Liver (tissue), 9 donors: ENCODE measurements around the gene TRPM1. TPM values are rescaled to one million over a fixed set of nuclear protein-coding genes. Genes with fewer than 3 reads are reported as not detected.
A peak's percentile ranks its signal among the peaks of the same experiment; 100 is the strongest.

Source experiments
- DNase-seq: peaks from one replicate; pipeline ENCODE4 v3.0.0-alpha.2; 2017; ENCODE audit warnings: low spot score
- H3K27ac ChIP-seq, 2 donors: one replicate each; pipeline ENCODE4 v1.7.0; 2013; ENCODE audit warnings: inconsistent platforms in 2 of 2, low read length in 2 of 2, control low read depth in 1 of 2, low read depth in 1 of 2, mild to moderate bottlenecking in 1 of 2
- H3K27me3 ChIP-seq, 4 donors: one replicate each; pipeline versions ENCODE4 v1.6.1 to v1.7.0; 2013; ENCODE audit warnings: low read length in 3 of 4, inconsistent platforms in 1 of 4, mild to moderate bottlenecking in 1 of 4, moderate library complexity in 1 of 4; ENCODE audit not compliant: control insufficient read depth in 4 of 4, insufficient read depth in 4 of 4
- H3K36me3 ChIP-seq, 4 donors: one replicate each; pipeline versions ENCODE4 v1.6.1 to v1.7.0; 2013; ENCODE audit warnings: low read length in 3 of 4, mild to moderate bottlenecking in 3 of 4, low read depth in 1 of 4, moderate library complexity in 1 of 4; ENCODE audit not compliant: control insufficient read depth in 4 of 4, insufficient read depth in 3 of 4
- H3K4me1 ChIP-seq, 4 donors: one replicate each; pipeline versions ENCODE4 v1.6.1 to v1.7.0; 2013; ENCODE audit warnings: low read length in 3 of 4, mild to moderate bottlenecking in 3 of 4, moderate library complexity in 1 of 4; ENCODE audit not compliant: control insufficient read depth in 4 of 4, insufficient read depth in 4 of 4
- H3K4me3 ChIP-seq, 3 donors: one replicate each; pipeline versions ENCODE4 v1.6.1 to v1.7.0; 2013; ENCODE audit warnings: low read length in 3 of 3, control low read depth in 1 of 3, low read depth in 1 of 3, mild to moderate bottlenecking in 1 of 3
- H3K9ac ChIP-seq, 2 donors: one replicate each; pipeline ENCODE4 v1.7.0; 2013; ENCODE audit warnings: low read length in 2 of 2, mild to moderate bottlenecking in 2 of 2, moderate library complexity in 2 of 2, control low read depth in 1 of 2, low read depth in 1 of 2
- H3K9me3 ChIP-seq, 4 donors: one replicate each; pipeline versions ENCODE4 v1.6.1 to v1.7.0; 2013; ENCODE audit warnings: low read length in 3 of 4; ENCODE audit not compliant: control insufficient read depth in 4 of 4
- ATF3 ChIP-seq: IDR thresholded peaks from 2 replicates; pipeline ENCODE4 v1.6.1; 2016; ENCODE audit warnings: antibody characterized with exemption
- CTCF ChIP-seq: fragments of 150-350 bp; IDR thresholded peaks from 2 replicates; pipeline ENCODE4 v1.5.1; 2017; ENCODE audit warnings: improper control_type of control experiment, low read depth, low read length; ENCODE audit not compliant: missing input control
- FOXA1 ChIP-seq: IDR thresholded peaks from 2 replicates; pipeline ENCODE4 v1.6.1; 2016; ENCODE audit warnings: antibody characterized with exemption
- FOXA2 ChIP-seq: IDR thresholded peaks from 2 replicates; pipeline ENCODE4 v1.6.1; 2016; ENCODE audit warnings: antibody characterized with exemption
- HNF4A ChIP-seq, 2 donors: conservative IDR thresholded peaks; 2 replicates each; pipeline ENCODE4 v1.6.1; 2016; ENCODE audit warnings: antibody characterized with exemption in 2 of 2, mild to moderate bottlenecking in 2 of 2
- HNF4G ChIP-seq: IDR thresholded peaks from 2 replicates; pipeline ENCODE4 v1.6.1; 2016; ENCODE audit warnings: antibody characterized with exemption
- JUND ChIP-seq, 2 donors: IDR thresholded peaks; 2 replicates each; pipeline ENCODE4 v1.6.1; 2016; ENCODE audit warnings: antibody characterized with exemption in 2 of 2
- MAX ChIP-seq: IDR thresholded peaks from 2 replicates; pipeline ENCODE4 v1.6.1; 2016; ENCODE audit warnings: antibody characterized with exemption
- NR2F2 ChIP-seq: IDR thresholded peaks from 2 replicates; pipeline ENCODE4 v1.6.1; 2016; ENCODE audit warnings: antibody characterized with exemption
- RAD21 ChIP-seq, 2 donors: IDR thresholded peaks; 2 replicates each; pipeline ENCODE4 v1.6.1; 2016; ENCODE audit warnings: antibody characterized with exemption in 2 of 2, mild to moderate bottlenecking in 2 of 2
- REST ChIP-seq: IDR thresholded peaks from 2 replicates; pipeline ENCODE4 v1.6.1; 2016; ENCODE audit warnings: antibody characterized with exemption, mild to moderate bottlenecking
- SP1 ChIP-seq: IDR thresholded peaks from 2 replicates; pipeline ENCODE4 v1.6.1; 2018; ENCODE audit warnings: antibody characterized with exemption, mild to moderate bottlenecking
- TAF1 ChIP-seq: conservative IDR thresholded peaks from 2 replicates; pipeline ENCODE4 v1.6.1; 2016; ENCODE audit warnings: antibody characterized with exemption, mild to moderate bottlenecking
- YY1 ChIP-seq: IDR thresholded peaks from 2 replicates; pipeline ENCODE4 v1.6.1; 2016; ENCODE audit warnings: antibody characterized with exemption, mild to moderate bottlenecking
- ZBTB33 ChIP-seq: IDR thresholded peaks from 2 replicates; pipeline ENCODE4 v1.6.1; 2016; ENCODE audit warnings: antibody characterized with exemption
- WGBS: extraction: QIAGEN DNeasy Blood & Tissue Kit; methylation state at CpG from one replicate; pipeline ENCODE4 v1.1.7; 2013; 5-methylcytosine and 5-hydroxymethylcytosine counted together
- polyA plus RNA-seq, 2 donors: library from polyadenylated mRNA; stranded (reverse) in 1 of 2; unstranded in 1 of 2; fragments of 200-250 nt in 1 of 2; fragments of >200 nt in 1 of 2; fragmentation: Nextera tagmentation in 1 of 2; extraction: Ambion mirVana in 1 of 2; gene quantifications; one replicate each; pipeline versions ENCODE4 v1.2.1 to v1.2.3, GENCODE V29; 2013 to 2015
- total RNA-seq, 2 donors: library from RNA; depleted of rRNA; stranded (reverse); fragments of >200 nt; gene quantifications; one replicate each; pipeline ENCODE4 v1.2.3, GENCODE V29; 2014
- donor health status: healthy.
- donor health status: healthy.
- donor health status: healthy.
- donor health status: healthy.
- donor health status: healthy.

The TRPM1 gene
- total and polyA plus RNA-seq, 4 donors = not detected

- Histone ChIP-seq H3K4me3 (no peak overlapping the region), H3K27me3 (no peaks in the 10 kb centered on the region), H3K27ac (no peak overlapping the region), H3K36me3 (no peaks in the 10 kb centered on the region), H3K4me1 (no peaks in the 10 kb centered on the region), H3K9ac (no peak overlapping the region), H3K9me3 (no peaks in the 10 kb centered on the region)
- DNase-seq = no peak
- TF ChIP-seq MAX = peak; percentile 14
- no peak for TF ChIP-seq YY1
- 69% methylated on average over 12 of the region's 12 CpGs for WGBS
Measured at GRCh38 chr15:31049682-31050615, 51.6 kb downstream of the TRPM1 start.

GRCh38 chr15:31049111-31049510 lies 52.4 kb downstream of the TRPM1 start:
- TF ChIP-seq JUND (IDR thresholded peaks at IDR 0.05) (no peak), CTCF (no peak), HNF4A (conservative IDR thresholded peaks at IDR 0.05) (no peak), HNF4G (no peak), MAX (no peak), FOXA2 (no peak), ATF3 (no peak), REST (no peak), YY1 (no peak), RAD21 (IDR thresholded peaks at IDR 0.05) (no peak), ZBTB33 (no peak), TAF1 (no peak), NR2F2 (no peak), SP1 (no peak), FOXA1 (no peak)
- no peak overlapping the region for H3K9ac ChIP-seq
- no peaks in the 10 kb centered on the region for H3K9me3 ChIP-seq
- no peak overlapping the region for H3K4me3 ChIP-seq
- no peaks in the 10 kb centered on the region for H3K27me3 ChIP-seq
- H3K4me1 ChIP-seq = no peaks in the 10 kb centered on the region
- H3K27ac ChIP-seq = no peak overlapping the region
- DNase-seq = no peak
- 82% methylated on average over 10 of the region's 10 CpGs for WGBS
- no peaks in the 10 kb centered on the region for H3K36me3 ChIP-seq
